KBM-7 (cell line): ENCODE results near the gene ZNF230.
A peak's percentile ranks its signal among the peaks of the same experiment; 100 is the strongest.

Source experiments
- DNase-seq: peaks from one replicate; pipeline ENCODE4 v3.0.0-alpha.2; 2015
- in situ Hi-C: fragments of 300-500 bp; cut with MboI; formaldehyde crosslinking; loops from 2 replicates; pipeline ENCODE4 v1.14.3; 2020; ENCODE audit warnings: low sequenced_read_pairs, low pct_unique_long_range_greater_than_20kb, mixed read lengths

Gene ZNF230

DNA sequence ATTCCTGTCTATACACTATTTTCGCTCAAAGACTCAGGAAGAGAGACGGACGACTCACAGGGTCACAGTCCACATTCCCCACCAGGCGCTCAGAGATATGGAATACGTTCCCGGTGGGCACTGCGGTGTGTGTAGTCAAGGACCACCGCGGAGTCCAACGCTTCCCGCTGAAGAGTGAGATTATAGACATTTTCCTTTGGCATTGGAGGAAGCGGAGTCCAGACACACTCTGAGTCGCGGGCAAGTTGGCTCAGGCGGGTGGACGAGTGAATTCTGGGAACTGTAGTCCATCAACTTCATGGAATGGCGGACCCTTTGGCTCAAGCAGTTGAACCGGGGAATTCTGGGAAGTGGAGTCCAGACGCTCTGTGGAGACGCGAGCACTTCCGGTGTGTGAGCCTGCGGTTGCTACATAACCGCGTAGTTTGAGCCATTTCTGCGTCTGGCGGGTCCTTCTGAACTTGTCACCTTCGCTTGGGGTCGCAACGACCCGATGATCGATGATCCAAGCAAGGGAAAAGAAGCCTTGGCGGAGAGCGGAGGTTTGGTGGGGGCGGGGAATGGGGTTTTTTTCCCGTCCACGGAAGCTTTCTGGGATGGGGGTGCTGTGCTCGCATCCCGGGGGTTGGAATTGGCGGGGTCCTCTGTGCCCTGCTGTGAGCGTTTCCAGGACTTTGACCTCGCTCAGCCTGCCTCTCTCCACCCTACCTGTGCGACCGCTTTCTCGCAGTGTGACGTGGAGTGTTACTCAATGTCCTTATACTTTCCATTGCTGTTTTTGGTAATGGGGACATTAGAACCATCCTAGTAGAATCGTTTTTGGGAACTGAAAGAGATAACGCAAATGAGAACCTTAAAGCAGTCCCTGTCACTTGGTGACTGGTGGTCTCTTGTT is at the start of gene ZNF230:
Gene ZNF230 (plus strand): TSS at position 392 of the 895 bp plus-strand sequence. CDS start 4,122 bp downstream, outside the sequence.
- peak; percentile 93 for DNase-seq
- in situ Hi-C loops = no loop called here

DNA sequence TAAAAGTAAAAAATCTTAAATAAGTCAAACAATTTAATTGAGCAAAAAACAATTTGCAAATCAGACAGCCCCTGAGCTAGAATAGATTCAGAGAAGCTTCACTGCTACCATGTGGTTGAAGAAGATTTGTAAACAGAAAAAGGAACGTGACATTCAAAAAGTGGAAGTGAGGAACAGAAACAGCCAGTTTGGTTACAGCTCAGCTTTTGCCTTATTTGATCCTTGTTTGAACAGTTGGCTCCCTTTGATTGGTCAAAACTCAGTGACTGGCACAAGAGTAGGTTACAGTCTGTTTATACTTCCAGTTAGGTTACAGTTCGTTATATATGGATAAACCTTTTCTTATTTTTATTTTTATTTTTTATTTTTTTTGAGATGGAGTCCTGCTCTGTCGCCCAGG is 45.9 kb upstream of the ZNF230 start:
- no peak for DNase-seq
- in situ Hi-C loops = no loop called here

DNA sequence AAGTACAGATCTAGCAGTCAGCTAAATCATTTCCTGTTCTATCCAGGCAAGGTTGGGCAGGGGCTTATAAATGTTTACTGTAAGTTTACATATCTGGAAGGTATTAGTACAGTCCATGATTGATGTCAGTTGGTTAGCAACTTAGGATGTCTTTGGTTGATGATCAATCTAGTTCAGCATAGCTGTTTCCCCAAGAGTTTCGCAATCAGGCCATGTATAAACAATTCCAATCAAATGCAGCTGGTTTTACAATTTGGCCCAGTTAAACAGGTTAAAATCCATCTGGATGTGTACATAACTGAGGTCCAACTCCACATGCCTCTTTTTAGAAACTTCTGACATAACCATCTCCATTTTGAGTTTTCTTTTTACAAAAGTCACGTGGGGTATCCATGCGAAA is 44.9 kb upstream of the ZNF230 start:
- DNase-seq = no peak
- in situ Hi-C loops = no loop called here

DNA sequence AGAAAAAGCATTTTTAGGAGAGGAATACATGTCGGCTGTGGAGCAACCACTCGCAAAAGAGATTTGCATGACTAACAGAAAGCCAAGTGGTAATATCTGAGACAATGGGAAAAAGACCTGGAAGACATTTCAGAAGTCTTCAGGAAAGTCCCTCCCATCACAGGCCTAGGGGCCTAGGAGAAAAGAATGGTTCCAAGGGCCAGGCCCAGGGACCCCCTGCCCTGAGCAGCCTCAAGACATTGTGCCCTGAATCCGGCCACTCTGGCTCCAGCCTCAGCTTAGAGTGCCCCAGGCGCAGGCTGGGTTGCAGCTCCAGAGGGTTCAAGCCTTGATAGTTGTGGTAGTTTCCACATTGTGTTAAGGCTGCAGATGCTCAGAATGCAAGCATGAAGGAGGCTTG is 42.3 kb upstream of the ZNF230 start:
- DNase-seq = no peak
- in situ Hi-C loops = no loop called here

DNA sequence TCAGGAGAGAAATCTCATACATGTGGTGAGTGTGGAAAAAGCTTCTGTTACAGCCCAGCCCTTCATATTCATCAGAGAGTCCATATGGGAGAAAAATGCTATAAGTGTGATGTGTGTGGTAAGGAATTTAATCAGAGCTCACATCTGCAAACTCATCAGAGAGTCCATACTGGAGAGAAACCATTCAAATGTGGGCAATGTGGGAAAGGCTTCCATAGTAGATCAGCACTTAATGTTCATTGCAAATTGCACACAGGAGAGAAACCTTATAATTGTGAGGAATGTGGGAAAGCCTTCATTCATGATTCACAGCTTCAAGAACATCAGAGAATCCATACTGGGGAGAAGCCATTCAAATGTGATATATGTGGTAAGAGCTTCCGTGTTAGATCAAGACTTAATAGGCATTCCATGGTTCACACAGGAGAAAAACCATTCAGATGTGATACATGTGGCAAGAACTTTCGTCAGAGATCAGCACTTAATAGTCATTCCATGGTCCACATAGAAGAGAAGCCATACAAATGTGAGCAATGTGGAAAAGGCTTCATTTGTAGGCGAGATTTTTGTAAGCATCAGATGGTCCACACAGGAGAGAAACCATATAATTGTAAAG is 36.6 kb upstream of the ZNF230 start:
- in situ Hi-C loops = no loop called here
- no peak for DNase-seq

DNA sequence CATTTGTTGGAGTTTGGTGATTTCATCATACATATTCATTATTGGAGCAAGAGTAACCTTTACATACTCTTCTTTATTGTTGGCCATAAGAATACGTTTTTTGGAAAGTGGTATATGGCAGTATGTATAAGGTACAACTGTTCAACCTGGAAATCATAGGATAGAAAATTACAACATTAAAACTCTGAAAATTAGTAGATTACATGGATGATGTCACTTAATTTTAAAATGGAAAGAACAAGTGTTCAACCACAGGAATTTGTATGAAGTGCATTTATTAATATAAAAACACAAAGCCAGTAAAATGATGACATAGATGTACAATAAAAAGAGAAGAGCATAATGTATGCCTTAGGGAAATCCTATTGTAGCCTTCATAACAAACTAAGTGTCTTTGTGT is 26.0 kb upstream of the ZNF230 start:
- in situ Hi-C loops = no loop called here
- DNase-seq = no peak

DNA sequence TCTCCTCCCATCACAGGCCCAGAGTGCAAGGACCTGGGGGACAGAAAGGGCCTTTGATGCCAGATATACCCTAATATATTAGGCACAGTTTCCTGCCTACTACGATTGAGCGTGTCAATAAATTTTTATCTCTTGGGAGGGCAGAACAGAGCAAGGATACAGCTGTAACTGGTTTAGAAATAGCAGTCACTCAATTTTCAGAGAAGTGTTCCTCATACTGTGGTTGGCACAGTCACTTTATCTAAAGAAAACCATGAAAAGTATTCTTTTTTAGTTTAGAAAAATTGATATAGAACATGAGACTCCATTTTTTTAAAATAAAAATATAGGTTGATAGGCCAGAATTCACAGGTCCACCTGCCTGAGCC is 19.2 kb upstream of the ZNF230 start:
- DNase-seq = no peak
- in situ Hi-C loops = no loop called here

DNA sequence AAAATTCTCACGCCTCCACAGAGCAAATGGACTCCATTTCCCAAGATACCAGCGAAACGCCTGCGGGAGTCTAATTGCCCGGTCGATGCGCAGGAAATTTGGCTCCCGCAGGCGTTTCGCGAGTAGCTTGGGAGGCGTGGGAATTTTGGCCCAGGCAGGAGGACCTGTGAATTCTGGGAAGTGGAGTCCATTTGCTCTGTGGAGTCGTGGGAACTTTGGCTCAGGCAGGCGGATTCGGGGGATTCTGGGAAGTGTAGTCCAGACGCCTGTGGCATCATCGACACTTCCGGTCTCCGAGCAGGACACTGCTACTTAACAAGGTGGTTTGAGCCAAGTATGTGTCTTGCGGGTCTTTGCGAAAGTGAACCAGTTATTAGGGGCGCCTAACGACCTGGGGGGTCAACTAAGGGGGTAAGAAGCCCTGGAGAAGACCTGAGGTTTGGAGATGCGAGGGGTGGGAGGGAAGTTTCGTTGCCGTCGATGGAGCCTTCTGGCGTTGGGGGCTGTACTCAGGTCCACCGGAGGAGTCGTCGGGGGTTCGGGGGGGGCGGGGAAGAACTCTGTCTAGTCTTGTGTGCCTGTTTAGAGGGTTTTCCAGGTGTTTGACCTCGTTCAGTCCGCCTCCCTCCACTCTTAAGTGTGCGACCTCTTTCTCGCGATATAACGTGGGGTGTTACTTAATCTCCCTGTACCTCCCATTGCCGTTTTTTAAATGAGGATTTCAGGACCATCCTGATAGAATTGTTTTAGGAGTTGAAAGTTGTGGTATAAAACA is 18.7 kb upstream of the ZNF230 start, which contains the start of gene ZNF155:
Gene ZNF155 (plus strand): TSS at position 277 of the 775 bp plus-strand sequence. CDS start 4,356 bp downstream, outside the sequence.
- in situ Hi-C loops = no loop called here
- no peak for DNase-seq

DNA sequence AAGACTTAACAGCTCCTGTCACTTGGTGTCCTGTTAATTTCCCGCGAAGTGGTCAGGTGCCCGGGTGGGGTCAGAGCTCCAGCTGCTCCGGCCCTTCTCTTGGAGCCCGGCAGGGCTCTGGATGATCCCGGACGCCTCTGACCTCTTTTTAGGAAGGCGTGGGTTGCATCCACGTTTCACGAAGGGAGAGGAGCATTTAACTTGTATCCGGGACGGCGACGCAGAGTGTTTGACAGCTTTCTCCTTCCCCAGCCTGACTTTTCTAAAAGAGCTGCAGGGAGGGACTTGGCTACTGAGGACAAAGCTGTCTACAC is 18.1 kb upstream of the ZNF230 start:
- in situ Hi-C loops = no loop called here
- no peak for DNase-seq

DNA sequence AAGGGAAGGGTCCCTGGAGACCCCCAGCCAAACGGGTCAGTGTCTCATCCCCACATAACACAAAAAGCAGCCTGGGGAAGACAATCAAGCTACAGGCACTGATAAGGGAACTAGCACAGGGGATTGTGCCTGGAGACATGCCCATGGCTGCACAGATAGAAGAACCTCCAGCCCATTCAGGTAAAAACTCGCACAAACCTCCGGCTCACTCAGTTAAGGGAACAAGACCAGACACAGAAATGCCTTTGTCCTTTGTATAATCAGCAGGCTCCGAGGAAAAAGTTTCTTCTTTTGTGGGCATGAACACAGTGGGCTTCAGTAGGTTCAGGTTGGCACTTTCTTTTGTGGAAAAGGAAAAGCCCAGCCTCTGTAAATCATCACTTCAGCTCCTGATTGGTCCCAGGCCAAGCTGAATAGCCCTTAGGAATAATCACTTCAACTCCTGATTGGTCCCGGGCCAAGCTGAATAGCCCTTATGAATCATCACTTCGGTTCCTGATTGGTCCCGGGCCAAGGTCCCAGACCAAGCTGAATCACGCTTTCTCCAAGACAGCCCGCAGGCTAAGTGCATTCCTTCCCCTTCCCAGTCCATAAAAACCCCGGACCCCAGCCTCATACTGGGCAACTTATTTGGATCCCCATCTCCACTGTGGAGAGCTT is 5.0 kb upstream of the ZNF230 start:
- in situ Hi-C loops = no loop called here
- DNase-seq = no peak

DNA sequence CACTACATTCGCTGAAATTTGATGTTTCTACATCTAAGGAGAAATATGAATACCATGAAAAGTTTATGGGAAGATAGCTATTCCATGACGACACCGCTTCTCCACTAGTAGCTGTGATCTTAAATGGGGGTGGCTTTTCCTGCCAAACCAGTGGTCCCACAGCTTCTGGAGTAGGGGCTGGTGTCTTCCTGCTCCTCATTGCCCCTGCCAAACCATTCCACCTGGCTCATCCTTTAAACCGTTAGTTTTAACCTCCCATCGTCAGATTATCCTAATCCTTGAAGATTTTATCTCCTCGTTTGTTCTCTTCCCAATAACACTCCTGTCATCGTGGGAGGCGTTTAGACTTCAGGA is 568 bp upstream of the ZNF230 start:
- DNase-seq = no peak
- in situ Hi-C loops = no loop called here

DNA sequence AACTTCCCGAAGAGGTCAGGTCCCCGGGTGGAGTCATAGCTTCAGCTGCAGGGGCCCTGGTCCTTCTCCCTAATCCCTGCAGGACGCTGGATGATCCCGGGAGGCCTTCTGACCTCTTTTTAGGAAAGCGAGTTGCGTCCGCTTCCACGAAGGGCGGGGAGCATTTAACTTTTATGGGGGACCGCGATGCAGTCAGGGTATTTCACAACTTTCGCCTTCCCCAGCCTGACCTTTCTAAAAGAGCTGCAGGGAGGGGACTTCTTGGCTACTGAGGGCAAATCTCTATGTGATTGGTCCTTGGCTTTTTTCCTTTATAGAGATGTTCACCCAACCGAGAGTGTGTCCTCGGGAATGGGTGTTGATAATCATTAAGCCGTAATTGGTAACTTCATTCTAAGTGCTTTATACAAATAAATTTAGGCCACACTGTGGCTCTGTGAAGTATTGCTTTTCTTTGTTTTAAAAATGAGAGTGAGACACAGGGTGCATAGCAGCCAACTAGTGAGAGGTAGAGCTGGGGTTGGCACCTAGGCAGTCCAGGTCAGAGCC is 778 bp downstream of the ZNF230 start:
- DNase-seq = peak; percentile 35
- in situ Hi-C loops = no loop called here

DNA sequence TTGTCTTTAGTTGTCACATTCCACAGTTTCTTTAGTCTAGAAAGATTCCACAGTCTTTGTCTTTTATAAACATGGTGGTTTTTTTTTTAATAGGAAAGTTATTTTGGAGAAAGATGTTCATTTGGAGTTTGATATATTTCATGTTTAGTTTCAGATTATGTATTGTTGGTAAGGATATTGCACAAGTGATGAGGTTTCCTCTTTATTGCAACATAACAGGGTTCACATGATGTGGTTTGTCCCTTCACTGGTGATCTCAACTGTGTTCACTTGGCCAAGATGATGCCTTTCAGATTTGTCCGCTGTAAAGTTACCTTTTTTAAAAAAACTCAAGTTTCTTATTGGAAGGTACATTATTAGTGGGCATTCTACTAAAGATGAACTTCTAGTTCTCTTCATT is 3.2 kb downstream of the ZNF230 start:
- DNase-seq = peak; percentile 5
- in situ Hi-C loops = no loop called here

DNA sequence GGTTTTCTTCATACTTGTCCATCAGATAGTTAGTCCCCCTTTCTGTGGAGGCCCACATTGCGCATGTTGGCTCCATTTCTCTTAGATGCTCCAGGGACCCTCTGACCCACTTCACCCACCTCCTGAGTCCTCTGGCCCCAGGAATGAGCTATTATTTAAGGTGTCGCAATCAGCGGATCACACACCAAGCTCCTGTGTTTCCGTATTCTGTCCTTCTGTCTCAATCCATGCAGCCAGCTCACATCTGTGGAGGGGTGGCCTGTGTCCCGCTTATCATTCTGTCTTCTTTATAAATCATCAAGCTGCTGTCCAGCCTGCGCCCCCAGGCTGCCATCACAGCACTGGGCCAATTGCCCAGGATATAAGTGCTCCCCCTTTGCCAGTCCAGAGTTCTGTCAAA is 4.7 kb downstream of the ZNF230 start:
- in situ Hi-C loops = no loop called here
- no peak for DNase-seq

DNA sequence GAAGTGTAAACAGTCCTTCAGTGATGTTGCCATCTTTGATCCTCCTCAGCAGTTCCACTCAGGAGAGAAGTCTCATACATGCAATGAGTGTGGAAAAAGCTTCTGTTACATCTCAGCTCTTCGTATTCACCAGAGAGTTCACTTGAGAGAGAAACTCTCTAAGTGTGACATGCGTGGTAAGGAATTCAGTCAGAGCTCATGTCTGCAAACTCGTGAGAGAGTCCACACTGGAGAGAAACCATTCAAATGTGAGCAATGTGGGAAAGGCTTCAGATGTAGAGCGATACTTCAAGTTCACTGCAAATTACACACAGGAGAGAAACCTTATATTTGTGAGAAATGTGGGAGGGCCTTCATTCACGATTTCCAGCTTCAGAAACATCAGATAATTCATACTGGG is 7.7 kb downstream of the ZNF230 start:
- in situ Hi-C loops = no loop called here
- peak; percentile 6 for DNase-seq

DNA sequence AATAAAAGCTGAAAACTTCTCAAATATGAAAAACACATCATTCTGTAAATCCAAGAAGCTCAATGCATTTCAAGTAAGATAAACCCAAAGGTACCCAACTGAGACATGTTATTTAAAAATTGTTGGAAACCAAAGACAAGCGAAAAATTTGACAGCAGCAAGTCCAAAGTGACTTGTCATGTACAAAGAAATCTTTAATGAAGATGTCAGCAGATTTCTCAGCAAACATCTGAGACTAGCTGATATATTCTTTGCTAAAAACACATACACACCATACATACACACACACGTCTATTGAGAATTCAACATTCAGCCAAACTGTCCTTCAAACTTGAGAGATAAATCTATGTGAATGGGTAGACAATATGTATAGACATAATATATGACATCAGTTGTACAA is 16.7 kb downstream of the ZNF230 start:
- in situ Hi-C loops = no loop called here
- DNase-seq = no peak

DNA sequence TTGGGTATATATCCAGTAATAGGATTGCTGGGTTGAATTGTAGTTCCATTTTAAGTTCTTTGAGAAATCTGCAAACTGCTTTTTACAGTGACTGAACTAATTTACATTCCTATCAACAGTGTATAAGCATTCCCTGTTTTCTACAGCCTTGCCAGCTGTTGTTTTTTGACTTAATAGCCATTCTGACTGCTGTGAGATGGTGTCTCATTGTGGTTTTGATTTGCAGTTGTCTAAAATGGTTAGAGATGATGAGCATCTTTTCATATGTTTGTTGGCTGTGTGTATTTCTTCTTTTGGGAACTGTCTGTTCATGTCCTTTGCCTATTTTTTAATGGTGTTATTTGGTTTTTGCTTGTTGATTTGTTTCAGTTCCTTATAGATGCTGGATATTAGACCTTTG is 18.5 kb downstream of the ZNF230 start:
- in situ Hi-C loops = no loop called here
- no peak for DNase-seq

DNA sequence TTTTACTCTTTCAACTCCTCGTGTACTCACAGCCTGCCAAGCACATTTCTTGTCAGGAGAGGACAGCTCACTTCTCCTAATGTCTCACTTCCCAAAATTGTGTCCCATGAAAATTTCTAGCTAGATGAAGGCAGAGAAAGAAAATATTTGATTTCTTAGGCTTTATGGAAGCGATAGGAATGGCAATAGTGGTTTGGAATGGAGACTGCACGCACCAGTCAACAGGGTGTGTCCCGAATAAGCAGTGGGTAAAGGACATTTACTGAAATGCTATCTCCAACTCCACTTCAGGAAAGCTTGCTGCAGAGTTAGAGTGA is 22.1 kb downstream of the ZNF230 start:
- in situ Hi-C loops = no loop called here
- DNase-seq = no peak

DNA sequence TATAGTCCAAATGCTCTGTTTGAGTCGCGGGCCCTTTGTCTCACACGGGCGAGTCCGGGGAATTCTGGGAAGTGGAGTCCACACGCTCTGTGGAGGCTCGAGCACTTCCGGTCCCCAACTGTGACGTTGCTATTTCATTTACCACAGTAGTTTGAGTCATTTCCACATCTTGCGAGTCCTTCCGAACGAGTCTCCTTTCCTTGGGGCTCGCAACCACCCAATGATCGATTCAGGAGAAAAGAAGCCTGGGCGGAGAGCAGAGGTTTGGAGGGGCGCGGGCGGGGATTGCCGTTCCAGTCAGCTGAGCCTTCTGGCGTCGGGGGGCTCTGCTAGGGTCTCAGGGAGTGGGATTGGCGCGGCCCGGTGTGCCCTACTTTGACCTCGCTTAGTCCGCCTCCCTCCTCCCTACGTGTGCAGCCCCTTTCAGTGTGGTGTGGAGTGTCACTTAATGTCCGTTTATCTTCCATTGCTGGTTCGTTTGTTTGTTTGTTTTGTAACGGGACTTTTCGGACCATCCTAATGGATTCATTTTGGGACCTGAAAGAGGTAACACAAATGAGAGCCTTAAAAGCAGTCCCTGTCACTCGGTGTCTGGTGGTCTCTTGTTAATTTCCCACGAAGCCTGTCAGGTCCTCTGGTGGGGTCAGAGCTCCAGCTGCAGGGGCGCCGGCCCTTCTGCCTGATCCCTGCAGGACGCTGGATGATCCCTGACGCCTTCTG is 22.6 kb downstream of the ZNF230 start, which contains the start of gene ZNF222:
Gene ZNF222 (plus strand): TSS at position 163 of the 720 bp plus-strand sequence. CDS start 58 bp downstream, at position 221.
- in situ Hi-C loops = no loop called here
- peak; percentile 90 for DNase-seq
